H1 (cell line): ENCODE measurements around the gene MDH1B.

Experiments
- CEBPB ChIP-seq: IDR thresholded peaks from 2 replicates; pipeline ENCODE4 v1.6.1; 2012; ENCODE audit warnings: low read depth, low read length
- CREB1 ChIP-seq: IDR thresholded peaks from 2 replicates; pipeline ENCODE4 v1.6.1; 2012; ENCODE audit warnings: inconsistent platforms
- EZH2 ChIP-seq: fragments of 200-600 bp; sonication (generic); IDR thresholded peaks from 2 replicates; pipeline ENCODE4 v1.7.1; 2012; ENCODE audit warnings: low read depth, mild to moderate bottlenecking, moderate library complexity, low read length, inconsistent platforms; ENCODE audit not compliant: severe bottlenecking
- MAFK ChIP-seq: IDR thresholded peaks from 2 replicates; pipeline ENCODE4 v1.6.1; 2012; ENCODE audit warnings: low read depth, mild to moderate bottlenecking, improper control_type of control experiment, low read length
- POLR2A ChIP-seq, 2 experiments: IDR thresholded peaks; 1 replicate in 1 of 2; 2 replicates in 1 of 2; pipeline ENCODE4 v1.6.1; 2011; ENCODE audit warnings: low read depth in 2 of 2, low read length in 2 of 2, mild to moderate bottlenecking in 2 of 2; ENCODE audit errors: control extremely low read depth in 1 of 2
- POU5F1 ChIP-seq: IDR thresholded peaks from 2 replicates; pipeline ENCODE4 v1.6.1; 2011; ENCODE audit warnings: low read depth, mild to moderate bottlenecking, low read length, moderate library complexity
- SUZ12 ChIP-seq: fragments of 200-600 bp; sonication (generic); IDR thresholded peaks from 2 replicates; pipeline ENCODE4 v1.6.1; 2012; ENCODE audit warnings: mild to moderate bottlenecking, inconsistent platforms, low read length, moderate library complexity, mixed read lengths
- TAF1 ChIP-seq: IDR thresholded peaks from 2 replicates; pipeline ENCODE4 v1.6.1; 2011; ENCODE audit warnings: mild to moderate bottlenecking, low read depth, low read length
- TF ChIP-seq, protein P1 (sequence below), 3 experiments: IDR thresholded peaks; 1 replicate in 2 of 3; 2 replicates in 1 of 3; pipeline versions ENCODE4 v1.5.1 to v1.6.1; 2011; ENCODE audit warnings: low read length in 3 of 3, mild to moderate bottlenecking in 3 of 3, inconsistent platforms in 2 of 3, low read depth in 1 of 3, moderate library complexity in 1 of 3; ENCODE audit not compliant: insufficient read depth in 1 of 3; ENCODE audit errors: control extremely low read depth in 1 of 3
- TF ChIP-seq, protein P2 (sequence below): IDR thresholded peaks from 2 replicates; pipeline ENCODE4 v1.6.1; 2011; ENCODE audit warnings: low read depth, mild to moderate bottlenecking, low read length; ENCODE audit not compliant: insufficient read depth
- TF ChIP-seq, protein P3 (sequence below): fragments of 300-600 bp; sonication (generic); IDR thresholded peaks from 2 replicates; pipeline ENCODE4 v1.7.1; 2012; ENCODE audit warnings: low read length, moderate library complexity, mild to moderate bottlenecking, inconsistent platforms; ENCODE audit not compliant: insufficient replicate concordance

DNA sequence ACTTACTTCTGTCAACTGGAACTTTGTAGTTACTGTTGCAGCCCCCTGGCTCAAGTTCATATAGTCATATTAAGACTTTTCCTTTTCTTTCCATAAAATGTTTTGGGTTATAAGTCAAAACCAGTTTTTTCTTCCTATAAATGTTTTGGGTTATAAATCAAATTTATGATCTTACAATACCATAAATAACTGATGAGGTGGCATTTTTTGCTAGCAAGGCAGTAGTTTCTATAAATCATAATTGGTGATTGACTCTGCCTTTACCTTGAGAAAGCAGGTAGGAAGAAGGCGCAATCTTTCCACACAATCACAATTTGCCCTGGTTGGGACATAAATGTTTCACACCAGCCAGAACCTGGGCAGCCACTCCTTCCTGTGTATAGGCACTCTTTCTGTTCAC, 41.8 kb downstream of the MDH1B start:
- TF ChIP-seq, protein P1, sequence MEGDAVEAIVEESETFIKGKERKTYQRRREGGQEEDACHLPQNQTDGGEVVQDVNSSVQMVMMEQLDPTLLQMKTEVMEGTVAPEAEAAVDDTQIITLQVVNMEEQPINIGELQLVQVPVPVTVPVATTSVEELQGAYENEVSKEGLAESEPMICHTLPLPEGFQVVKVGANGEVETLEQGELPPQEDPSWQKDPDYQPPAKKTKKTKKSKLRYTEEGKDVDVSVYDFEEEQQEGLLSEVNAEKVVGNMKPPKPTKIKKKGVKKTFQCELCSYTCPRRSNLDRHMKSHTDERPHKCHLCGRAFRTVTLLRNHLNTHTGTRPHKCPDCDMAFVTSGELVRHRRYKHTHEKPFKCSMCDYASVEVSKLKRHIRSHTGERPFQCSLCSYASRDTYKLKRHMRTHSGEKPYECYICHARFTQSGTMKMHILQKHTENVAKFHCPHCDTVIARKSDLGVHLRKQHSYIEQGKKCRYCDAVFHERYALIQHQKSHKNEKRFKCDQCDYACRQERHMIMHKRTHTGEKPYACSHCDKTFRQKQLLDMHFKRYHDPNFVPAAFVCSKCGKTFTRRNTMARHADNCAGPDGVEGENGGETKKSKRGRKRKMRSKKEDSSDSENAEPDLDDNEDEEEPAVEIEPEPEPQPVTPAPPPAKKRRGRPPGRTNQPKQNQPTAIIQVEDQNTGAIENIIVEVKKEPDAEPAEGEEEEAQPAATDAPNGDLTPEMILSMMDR (IDR thresholded peaks at IDR 0.05; ENCODE audit: control extremely low read depth in 1 of 3, insufficient read depth in 1 of 3, low read depth in 1 of 3, low read length in 3 of 3), result no peak
- peak; percentile 42; the same call in 1 of the 2 replicates for TF ChIP-seq MAFK
- no peak for TF ChIP-seq POU5F1
- TF ChIP-seq EZH2, result no peak
- no peak for TF ChIP-seq CEBPB
- TF ChIP-seq CREB1, result no peak
- TF ChIP-seq TAF1, result no peak
- TF ChIP-seq, protein P2, sequence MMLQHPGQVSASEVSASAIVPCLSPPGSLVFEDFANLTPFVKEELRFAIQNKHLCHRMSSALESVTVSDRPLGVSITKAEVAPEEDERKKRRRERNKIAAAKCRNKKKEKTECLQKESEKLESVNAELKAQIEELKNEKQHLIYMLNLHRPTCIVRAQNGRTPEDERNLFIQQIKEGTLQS, result no peak
- TF ChIP-seq POLR2A (IDR thresholded peaks at IDR 0.05; ENCODE audit: control extremely low read depth in 1 of 2, low read depth in 2 of 2, low read length in 2 of 2), result no peak
- TF ChIP-seq SUZ12, result no peak
- TF ChIP-seq, protein P3, sequence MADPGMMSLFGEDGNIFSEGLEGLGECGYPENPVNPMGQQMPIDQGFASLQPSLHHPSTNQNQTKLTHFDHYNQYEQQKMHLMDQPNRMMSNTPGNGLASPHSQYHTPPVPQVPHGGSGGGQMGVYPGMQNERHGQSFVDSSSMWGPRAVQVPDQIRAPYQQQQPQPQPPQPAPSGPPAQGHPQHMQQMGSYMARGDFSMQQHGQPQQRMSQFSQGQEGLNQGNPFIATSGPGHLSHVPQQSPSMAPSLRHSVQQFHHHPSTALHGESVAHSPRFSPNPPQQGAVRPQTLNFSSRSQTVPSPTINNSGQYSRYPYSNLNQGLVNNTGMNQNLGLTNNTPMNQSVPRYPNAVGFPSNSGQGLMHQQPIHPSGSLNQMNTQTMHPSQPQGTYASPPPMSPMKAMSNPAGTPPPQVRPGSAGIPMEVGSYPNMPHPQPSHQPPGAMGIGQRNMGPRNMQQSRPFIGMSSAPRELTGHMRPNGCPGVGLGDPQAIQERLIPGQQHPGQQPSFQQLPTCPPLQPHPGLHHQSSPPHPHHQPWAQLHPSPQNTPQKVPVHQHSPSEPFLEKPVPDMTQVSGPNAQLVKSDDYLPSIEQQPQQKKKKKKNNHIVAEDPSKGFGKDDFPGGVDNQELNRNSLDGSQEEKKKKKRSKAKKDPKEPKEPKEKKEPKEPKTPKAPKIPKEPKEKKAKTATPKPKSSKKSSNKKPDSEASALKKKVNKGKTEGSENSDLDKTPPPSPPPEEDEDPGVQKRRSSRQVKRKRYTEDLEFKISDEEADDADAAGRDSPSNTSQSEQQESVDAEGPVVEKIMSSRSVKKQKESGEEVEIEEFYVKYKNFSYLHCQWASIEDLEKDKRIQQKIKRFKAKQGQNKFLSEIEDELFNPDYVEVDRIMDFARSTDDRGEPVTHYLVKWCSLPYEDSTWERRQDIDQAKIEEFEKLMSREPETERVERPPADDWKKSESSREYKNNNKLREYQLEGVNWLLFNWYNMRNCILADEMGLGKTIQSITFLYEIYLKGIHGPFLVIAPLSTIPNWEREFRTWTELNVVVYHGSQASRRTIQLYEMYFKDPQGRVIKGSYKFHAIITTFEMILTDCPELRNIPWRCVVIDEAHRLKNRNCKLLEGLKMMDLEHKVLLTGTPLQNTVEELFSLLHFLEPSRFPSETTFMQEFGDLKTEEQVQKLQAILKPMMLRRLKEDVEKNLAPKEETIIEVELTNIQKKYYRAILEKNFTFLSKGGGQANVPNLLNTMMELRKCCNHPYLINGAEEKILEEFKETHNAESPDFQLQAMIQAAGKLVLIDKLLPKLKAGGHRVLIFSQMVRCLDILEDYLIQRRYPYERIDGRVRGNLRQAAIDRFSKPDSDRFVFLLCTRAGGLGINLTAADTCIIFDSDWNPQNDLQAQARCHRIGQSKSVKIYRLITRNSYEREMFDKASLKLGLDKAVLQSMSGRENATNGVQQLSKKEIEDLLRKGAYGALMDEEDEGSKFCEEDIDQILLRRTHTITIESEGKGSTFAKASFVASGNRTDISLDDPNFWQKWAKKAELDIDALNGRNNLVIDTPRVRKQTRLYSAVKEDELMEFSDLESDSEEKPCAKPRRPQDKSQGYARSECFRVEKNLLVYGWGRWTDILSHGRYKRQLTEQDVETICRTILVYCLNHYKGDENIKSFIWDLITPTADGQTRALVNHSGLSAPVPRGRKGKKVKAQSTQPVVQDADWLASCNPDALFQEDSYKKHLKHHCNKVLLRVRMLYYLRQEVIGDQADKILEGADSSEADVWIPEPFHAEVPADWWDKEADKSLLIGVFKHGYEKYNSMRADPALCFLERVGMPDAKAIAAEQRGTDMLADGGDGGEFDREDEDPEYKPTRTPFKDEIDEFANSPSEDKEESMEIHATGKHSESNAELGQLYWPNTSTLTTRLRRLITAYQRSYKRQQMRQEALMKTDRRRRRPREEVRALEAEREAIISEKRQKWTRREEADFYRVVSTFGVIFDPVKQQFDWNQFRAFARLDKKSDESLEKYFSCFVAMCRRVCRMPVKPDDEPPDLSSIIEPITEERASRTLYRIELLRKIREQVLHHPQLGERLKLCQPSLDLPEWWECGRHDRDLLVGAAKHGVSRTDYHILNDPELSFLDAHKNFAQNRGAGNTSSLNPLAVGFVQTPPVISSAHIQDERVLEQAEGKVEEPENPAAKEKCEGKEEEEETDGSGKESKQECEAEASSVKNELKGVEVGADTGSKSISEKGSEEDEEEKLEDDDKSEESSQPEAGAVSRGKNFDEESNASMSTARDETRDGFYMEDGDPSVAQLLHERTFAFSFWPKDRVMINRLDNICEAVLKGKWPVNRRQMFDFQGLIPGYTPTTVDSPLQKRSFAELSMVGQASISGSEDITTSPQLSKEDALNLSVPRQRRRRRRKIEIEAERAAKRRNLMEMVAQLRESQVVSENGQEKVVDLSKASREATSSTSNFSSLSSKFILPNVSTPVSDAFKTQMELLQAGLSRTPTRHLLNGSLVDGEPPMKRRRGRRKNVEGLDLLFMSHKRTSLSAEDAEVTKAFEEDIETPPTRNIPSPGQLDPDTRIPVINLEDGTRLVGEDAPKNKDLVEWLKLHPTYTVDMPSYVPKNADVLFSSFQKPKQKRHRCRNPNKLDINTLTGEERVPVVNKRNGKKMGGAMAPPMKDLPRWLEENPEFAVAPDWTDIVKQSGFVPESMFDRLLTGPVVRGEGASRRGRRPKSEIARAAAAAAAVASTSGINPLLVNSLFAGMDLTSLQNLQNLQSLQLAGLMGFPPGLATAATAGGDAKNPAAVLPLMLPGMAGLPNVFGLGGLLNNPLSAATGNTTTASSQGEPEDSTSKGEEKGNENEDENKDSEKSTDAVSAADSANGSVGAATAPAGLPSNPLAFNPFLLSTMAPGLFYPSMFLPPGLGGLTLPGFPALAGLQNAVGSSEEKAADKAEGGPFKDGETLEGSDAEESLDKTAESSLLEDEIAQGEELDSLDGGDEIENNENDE, result no peak
